Esophagus mucosa (tissue), 1 donor: Measurements from ENCODE around the gene PRKACA. TPM values are rescaled to one million over a fixed set of nuclear protein-coding genes. Genes with fewer than 3 reads are reported as not detected.
A peak's percentile ranks its signal among the peaks of the same experiment; 100 is the strongest.

Experiments used
- ATAC-seq: fragments of 200-7000 bp; cut with Tn5 transposase; one replicate; pipeline ENCODE4 v1.9.1; 2020
- total RNA-seq: library from RNA; stranded (reverse); gene quantifications from one replicate; pipeline ENCODE4 v1.2.4, GENCODE V29; 2023
- donor health status: DM: yes; HTN: yes; CAD: no.

The PRKACA gene
- total RNA-seq, 1 donor from 2014 or later = 45.2 TPM

DNA sequence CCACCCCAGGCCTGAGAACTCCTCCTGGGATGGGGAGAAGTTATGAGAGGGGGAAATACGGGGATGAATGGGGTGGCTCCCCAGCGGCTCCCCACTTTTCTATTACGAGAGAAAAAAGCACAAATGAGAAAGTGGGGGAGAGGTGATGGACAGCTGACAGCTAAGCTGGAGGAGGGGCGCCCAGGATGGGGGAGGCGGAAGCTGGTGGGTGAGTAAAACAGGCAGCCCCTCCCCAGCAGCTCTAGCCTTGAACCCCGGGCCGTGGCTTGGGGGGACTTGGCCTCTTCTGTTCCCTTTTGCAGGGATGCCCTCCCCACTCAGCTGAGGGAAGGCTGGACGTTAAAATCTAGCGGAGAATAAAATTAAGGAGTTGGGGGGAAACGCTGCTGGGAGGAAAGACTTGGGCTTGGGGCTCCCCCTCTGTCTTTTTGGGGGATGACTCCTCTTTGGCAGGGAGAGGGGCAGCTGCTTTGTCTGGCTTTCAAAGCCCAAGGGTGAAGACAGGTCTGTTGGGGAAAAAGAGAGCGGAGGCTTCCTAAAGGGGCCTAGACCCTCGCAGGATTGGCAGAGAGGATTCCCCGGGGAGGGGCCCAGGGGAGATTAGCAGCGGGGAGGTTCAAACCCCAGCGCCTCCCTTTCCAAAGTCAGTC lies 25.6 kb downstream of the PRKACA start:
- ATAC-seq = peak; percentile 1

- ATAC-seq = peak; percentile 81
Measured at GRCh38 chr19:14091081-14091812, 26.3 kb downstream of the PRKACA start.

DNA sequence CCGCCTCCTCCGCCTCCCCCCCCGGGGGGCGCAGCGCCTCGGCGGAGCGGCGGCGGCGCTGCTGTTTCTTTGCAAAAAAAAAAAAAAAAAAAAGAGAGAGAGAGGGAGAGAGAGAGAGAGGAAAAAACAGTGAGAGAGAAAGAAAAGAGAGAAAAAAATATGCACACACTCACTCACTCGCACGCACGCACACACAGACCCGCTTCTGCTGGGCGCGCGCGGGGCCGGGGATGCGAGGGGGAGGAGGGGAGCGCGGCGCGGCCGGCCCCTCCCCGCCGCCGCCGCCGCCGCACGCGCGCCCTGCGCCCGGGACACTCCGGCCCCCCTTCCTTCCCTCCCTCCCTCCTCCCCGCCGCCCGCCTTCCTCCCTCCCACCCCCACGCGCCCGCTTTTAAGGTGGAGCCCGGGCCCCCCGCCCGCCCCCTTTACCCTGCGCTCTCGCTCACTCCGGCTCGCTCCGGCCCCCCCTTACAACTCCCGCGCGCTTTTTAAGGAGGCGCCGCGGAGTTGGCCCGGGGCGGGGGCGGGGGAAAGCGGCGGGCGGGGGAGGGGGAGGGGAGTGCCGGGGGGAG lies 27.0 kb downstream of the PRKACA start, which contains the start of gene SAMD1:
Gene SAMD1 (minus strand): TSS at position 243 of the 572 bp plus-strand sequence.
- no peak for ATAC-seq

- ATAC-seq = peak; percentile 3
Measured at GRCh38 chr19:14089662-14090508, 27.7 kb downstream of the PRKACA start.

GRCh38 chr19:14089412-14089661 lies 28.2 kb downstream of the PRKACA start:
- no peak for ATAC-seq

DNA sequence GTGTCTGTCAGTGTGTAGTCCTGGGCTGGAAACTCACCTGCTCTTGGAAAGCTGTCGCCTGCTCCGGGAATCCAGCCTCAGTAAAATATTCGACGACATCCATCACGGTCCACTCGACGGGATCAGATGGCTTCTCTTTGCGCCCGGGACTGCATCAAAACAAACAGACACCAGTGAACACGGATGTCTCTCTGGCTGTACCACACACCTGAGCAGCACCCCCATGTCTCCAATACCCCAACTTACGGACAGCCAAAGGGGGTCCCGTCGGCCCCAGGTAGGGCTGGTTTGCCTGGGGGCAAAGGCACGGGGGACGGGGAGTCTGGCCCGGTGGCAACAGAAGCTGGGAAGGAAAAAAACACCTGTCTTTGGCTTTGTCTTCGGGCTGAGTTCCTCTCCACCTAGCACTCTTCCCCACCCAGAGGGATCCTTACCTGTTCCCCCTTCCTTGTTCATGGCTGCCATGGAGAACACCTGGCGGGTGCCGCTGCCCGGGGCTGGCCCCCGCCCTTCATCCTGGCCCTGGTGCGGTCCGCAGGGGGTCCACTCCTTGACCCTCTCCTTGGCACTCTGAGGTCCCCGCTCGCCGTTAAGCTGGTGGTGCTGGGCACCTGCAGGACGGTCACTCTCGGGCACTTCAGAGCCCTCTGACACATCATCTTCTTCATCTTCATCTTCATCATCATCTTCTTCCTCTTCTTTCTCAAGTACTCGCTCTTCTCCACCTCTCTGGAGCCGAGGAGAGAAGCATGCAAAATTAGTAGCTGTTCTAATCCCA lies 28.7 kb downstream of the PRKACA start:
- no peak for ATAC-seq

DNA sequence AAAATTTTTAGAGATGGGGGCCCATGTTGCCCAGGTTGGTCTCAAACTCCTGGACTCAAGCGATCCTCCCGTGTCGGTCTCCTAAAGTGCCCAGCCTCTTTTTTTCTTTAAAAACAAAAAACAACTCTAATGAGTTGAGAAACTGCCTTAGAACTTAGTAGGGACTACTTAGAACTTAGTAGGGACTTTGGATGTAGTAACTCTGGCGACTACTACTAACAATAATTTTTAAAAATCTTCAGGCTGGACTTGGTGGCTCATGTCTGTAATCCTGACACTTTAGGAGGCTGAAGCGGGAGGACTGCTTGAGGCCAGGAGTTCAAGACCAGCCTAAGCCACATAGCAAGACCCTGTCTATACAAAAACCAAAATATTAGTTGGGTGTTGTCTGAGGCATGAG lies 31.5 kb downstream of the PRKACA start:
- ATAC-seq = no peak

DNA sequence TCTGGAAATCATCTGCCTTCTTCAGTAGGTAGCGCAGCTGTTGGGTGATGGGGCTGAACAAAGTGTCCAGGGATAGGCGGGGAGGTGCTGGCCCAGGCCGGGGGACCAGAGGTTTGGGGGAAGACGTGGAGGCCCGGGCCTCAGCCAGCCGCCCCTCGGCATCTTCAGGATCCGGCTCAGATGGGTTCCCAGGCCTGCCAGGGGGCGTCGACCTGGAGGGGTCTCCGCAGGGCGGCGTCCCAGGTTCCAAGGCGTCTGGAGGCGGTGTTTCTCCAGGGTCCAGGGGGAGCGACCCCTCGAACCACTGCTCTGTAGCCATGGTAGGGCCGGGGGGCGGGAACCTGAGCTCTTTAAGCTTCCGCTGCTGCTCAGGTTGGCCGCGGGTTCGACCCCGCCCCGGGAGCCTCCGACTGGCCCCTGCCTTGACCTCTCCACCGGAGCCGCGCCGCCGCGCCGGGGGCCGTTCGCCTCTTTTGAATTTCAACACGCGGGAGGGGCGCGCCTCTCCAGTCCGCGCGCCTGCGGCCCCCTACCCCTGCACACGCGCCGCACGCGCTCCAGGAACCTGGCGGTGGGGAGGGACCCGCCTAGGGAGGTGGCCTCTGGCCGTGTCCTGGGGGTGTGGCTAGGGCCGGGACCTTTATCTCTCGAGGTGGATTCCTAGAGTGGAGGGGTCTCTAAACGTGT lies 32.1 kb downstream of the PRKACA start, which contains the start of gene C19orf67:
Gene C19orf67 (minus strand): TSS at position 475 of the 687 bp plus-strand sequence. CDS start 156 bp downstream, at position 319.
- ATAC-seq = no peak

DNA sequence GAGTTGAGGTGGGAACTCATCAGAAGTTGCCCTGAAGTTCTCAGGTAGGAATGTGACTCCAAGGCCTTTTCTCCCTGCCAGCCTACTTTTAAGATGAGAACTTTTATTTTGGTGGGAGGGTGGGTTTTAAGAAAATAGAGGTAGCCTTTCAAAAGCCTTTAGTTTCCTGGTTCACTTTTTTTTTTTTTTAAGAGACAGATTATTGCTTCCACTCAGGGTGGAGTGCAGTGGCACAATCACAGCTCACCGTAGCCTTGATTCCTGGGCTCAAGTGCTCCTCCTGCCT lies 34.9 kb downstream of the PRKACA start:
- ATAC-seq = no peak

GRCh38 chr19:14081797-14082674 lies 35.5 kb downstream of the PRKACA start:
- peak; percentile 58 for ATAC-seq

DNA sequence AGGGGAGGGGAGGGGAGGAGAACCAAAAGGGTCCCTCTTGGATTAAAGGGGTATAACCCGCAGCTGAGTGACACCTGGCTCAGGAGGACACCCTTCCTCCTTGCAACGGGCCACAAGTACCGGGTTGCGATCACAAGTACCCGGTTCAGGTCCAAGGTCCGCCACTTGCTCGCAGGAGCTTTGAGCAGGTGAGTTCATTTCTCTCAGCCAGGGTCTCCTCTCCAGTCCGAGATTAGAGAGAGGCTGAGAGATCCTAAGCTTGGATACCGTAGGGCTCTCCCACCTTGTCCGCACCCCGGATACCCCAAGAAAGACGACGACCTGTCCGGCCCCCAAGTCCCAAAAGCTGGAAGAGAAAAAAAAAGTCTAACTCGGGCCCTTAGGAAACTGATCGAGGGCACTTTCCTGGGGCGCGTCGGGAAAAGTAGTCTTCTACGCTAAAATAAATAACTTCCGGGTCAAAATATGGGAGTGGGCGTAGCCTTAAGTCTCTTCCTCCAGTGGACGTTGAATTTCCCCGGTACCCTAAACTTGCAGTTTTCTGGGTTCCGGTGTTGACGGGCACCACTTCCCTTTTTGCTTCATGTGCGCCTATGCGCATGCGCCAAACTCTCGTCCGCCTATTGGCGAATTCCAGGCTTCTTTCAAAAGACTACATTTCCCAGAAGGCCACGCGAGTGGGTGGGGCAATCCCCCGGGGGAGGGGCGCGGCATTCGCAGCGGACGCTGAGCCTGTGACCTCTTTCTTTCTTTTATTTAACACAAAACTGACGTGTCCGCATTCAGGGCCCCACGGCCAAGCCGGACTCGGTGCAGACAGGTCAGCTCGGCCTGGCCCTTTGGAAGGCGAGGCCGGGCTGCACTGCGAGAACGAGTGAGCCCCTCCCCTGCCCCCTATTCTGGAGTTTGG lies 36.4 kb downstream of the PRKACA start:
- peak; percentile 88 for ATAC-seq

GRCh38 chr19:14078411-14078810 lies 39.2 kb downstream of the PRKACA start:
- no peak for ATAC-seq

GRCh38 chr19:14073925-14074838 lies 43.4 kb downstream of the PRKACA start:
- peak; percentile 41 for ATAC-seq

DNA sequence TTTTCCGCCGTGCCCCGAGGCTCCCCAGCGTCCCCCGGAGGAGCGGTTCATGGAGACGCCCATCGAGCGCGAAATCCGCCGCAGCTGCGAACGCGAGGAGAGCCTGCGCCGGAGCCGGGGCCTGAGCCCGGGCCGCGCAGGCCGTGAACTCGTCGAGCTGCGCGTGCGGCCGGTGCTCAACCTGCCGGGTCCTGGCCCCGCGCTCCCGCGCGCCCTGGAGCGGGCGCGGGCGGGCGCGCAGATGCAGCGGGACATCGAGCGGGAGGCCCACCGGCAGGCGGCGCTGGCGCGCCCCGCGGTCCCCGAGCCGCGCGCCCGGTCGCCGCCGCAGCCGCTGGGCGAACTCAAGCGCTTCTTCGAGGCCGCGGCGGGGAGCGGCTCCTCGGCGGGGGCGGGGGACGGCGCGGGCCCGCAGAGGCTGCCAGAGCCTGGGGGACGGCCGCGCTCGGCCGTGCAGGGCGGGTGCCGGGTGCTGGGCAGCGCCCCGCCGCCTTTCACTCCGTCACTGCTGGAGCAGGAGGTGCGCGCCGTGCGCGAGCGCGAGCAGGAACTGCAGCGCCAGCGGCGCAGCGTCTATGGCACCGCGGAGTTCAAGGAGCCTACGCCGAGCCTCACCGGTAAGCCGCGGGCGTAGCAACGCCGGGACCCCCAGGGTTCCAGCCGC lies 44.2 kb downstream of the PRKACA start:
- ATAC-seq = peak; percentile 66

DNA sequence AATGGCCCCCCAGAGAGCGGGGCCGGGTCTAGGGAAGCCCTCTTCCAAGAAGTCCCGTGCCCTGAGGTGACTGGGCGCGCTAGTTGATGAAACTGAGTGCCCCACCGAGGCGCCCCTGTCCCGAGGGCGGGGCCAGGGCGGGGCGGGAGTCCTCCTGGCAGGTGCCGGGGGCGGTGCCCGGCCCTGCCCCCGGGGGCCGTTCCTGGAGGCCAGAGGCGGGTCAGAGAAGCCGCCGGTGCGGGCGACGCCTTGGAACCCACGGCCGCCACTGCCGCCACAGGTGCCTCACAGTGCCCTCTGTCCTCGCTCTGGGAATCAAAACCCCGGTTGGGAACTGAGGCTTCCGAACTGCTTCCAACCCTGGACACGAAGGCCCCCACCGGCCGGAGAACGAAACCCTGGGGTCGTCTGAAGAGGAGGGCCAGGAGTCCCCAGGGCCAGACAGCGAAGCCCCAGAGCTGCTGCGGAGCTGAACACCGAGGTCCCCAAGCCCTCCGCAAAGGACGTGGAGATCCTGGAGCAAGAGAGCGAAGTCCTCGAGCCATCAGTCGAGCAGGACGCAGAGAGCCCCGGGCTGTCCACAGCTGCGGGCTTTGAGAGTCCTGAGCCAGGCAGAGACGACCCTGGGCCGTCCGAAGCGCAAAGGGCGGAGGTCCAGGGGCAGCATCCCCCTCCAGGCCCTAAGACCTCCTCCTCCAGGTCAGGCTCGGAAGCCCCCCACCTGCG lies 44.9 kb downstream of the PRKACA start, which contains the start of gene MISP3:
Gene MISP3 (plus strand): TSS at position 252 of the 726 bp plus-strand sequence. CDS start 524 bp downstream, outside the sequence.
- peak; percentile 30 for ATAC-seq

GRCh38 chr19:14070268-14071050 lies 47.1 kb downstream of the PRKACA start:
- ATAC-seq = no peak
